Measurements from ENCODE around the gene FAM163A. TPM values are rescaled to one million over a fixed set of nuclear protein-coding genes. Genes with fewer than 3 reads are reported as not detected.

Gene FAM163A
- total and polyA plus RNA-seq, 12 donors = 0.34 to 7.0 (median 2.6) TPM; not detected in 4

DNA sequence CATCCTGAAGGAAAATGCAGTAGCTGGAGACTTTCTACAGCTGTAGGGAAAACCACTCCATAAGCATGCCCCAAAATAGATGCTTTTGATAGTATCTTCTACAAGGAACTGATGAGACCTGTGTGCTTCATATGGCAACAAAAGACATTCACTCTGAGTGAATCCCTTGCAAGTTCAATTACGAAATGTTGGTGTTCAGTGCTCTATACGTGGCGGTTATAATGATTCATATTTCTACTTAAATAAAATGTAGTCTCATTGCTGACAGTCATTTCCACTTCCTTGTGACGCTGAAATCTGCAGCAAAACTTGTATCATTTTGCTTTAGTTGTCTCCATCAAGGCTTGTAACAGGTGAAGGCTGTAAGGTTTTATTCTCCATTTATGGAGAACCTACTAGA, 113.9 kb downstream of the FAM163A start:
- Histone ChIP-seq H3K4me3 (no peak overlapping the region), H3K9me3 (replicated peaks in 1 of 3) (no peaks in the 10 kb centered on the region), H3K36me3 (replicated peaks in 1 of 2) (peaks cover 0 to 4% of the 10 kb centered on the region in 2 donors), H3K27ac (no peak overlapping the region), H3K4me1 (replicated peaks in 1 of 2) (peaks cover 4 to 9% of the 10 kb centered on the region in 2 donors), H3K27me3 (no peaks in the 10 kb centered on the region)
- intact Hi-C loops (cut with DNase I) = no loop called here
- 87 to 93% (median 88%) methylated on average over 4 of the region's 4 CpGs for WGBS, 4 donors
- no peak for DNase-seq
- TF ChIP-seq POLR2A (IDR thresholded peaks at IDR 0.05) = no peak
- TF ChIP-seq, protein P1, sequence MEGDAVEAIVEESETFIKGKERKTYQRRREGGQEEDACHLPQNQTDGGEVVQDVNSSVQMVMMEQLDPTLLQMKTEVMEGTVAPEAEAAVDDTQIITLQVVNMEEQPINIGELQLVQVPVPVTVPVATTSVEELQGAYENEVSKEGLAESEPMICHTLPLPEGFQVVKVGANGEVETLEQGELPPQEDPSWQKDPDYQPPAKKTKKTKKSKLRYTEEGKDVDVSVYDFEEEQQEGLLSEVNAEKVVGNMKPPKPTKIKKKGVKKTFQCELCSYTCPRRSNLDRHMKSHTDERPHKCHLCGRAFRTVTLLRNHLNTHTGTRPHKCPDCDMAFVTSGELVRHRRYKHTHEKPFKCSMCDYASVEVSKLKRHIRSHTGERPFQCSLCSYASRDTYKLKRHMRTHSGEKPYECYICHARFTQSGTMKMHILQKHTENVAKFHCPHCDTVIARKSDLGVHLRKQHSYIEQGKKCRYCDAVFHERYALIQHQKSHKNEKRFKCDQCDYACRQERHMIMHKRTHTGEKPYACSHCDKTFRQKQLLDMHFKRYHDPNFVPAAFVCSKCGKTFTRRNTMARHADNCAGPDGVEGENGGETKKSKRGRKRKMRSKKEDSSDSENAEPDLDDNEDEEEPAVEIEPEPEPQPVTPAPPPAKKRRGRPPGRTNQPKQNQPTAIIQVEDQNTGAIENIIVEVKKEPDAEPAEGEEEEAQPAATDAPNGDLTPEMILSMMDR (IDR thresholded peaks at IDR 0.05) = no peak

DNA sequence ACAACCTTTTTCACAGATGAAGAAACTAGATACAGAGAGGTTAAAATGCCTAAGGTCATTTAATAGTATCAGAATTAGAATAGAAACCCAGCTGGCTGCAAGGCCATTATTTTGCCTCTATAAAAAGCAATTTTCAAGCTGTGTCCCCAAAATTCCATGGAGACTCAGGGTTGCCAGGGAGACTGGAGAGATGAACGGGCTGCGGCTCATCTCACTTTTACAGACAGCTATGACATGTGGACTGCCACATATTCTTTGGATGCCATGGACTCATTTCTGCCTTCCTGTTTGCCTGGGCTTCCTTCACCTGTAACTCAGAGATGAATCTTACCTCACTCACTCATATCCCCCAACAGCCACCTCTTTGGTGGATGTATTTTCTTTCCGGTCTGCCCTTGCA, 117.6 kb downstream of the FAM163A start:
- 58 to 81% (median 70%) methylated on average over 3 of the region's 3 CpGs for WGBS, 4 donors
- H3K4me1 ChIP-seq (replicated peaks in 1 of 2) = peaks cover 4 to 9% of the 10 kb centered on the region in 2 donors
- H3K9me3 ChIP-seq (replicated peaks in 1 of 3) = no peaks in the 10 kb centered on the region
- H3K36me3 ChIP-seq (replicated peaks in 1 of 2) = peaks cover 0 to 27% of the 10 kb centered on the region in 2 donors
- no peak for DNase-seq
- H3K27me3 ChIP-seq = no peaks in the 10 kb centered on the region
- TF ChIP-seq POLR2A (IDR thresholded peaks at IDR 0.05) = no peak
- TF ChIP-seq, protein P1 (IDR thresholded peaks at IDR 0.05) = no peak
- H3K4me3 ChIP-seq = no peak overlapping the region
- H3K27ac ChIP-seq = no peak overlapping the region
- intact Hi-C loops (cut with DNase I) = no loop called here

DNA sequence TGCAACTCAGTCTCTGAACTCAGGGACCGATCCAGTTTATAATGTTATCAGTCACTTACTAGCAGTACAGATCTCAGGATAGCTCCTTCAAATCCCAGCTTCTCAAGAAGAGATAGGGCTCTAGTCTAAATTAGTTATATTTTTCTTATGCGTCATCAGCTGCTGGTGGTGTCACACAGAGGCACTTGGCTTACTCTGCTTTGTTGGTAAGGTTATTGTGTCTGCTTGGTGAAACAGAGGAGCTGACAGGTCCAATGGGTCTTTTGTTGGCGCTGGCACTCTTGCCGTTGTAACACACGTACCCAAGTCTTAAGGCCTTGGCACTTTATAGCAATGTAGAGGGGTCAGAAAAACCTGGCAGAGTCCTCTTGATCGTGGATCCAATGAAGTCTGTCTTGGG, 122.3 kb downstream of the FAM163A start:
- H3K27ac ChIP-seq = no peak overlapping the region
- intact Hi-C loops (cut with DNase I) = no loop called here
- peaks cover 4 to 9% of the 10 kb centered on the region in 2 donors for H3K4me1 ChIP-seq (replicated peaks in 1 of 2)
- no peaks in the 10 kb centered on the region for H3K27me3 ChIP-seq
- H3K9me3 ChIP-seq (replicated peaks in 1 of 3) = no peaks in the 10 kb centered on the region
- TF ChIP-seq, protein P1 (IDR thresholded peaks at IDR 0.05) = no peak
- TF ChIP-seq POLR2A (IDR thresholded peaks at IDR 0.05) = no peak
- peaks cover 0 to 55% of the 10 kb centered on the region in 2 donors for H3K36me3 ChIP-seq (replicated peaks in 1 of 2)
- no peak for DNase-seq
- WGBS, 4 donors = 88 to 93% (median 89%) methylated on average over 6 of the region's 6 CpGs
- H3K4me3 ChIP-seq = no peak overlapping the region

Other genes starting within 250 kb of the FAM163A start
- gene NPHS2, start 167.3 kb upstream of the FAM163A start, total RNA-seq = not detected
- gene NPHS2, start 167.3 kb upstream of the FAM163A start, polyA plus RNA-seq = not detected
- gene TDRD5, start 151.5 kb upstream of the FAM163A start, total RNA-seq = under 1 TPM in 6 of 9 donors, not detected in 3; 0.17 to 0.74 (median 0.49) TPM
- gene TDRD5, start 151.5 kb upstream of the FAM163A start, polyA plus RNA-seq = 1 to 10 TPM in 1 of 3 donors, under 1 TPM in 2; 0.90 to 1.7 (median 0.98) TPM
- 100 to 1,000 TPM in 8 of 9 donors, 10 to 100 TPM in 1; 95.1 to 182 (median 138) TPM for gene TOR1AIP2, start 134.5 kb downstream of the FAM163A start, total RNA-seq
- 10 to 100 TPM; 18.9 to 54.9 (median 25.8) TPM for gene TOR1AIP2, start 134.5 kb downstream of the FAM163A start, polyA plus RNA-seq
- gene TOR1AIP1, start 139.0 kb downstream of the FAM163A start, total RNA-seq = 10 to 100 TPM; 28.4 to 99.6 (median 60.7) TPM
- gene TOR1AIP1, start 139.0 kb downstream of the FAM163A start, polyA plus RNA-seq = 10 to 100 TPM; 22.5 to 59.5 (median 26.1) TPM
- gene CEP350, start 211.5 kb downstream of the FAM163A start, total RNA-seq = 10 to 100 TPM; 38.1 to 71.4 (median 45.4) TPM
- 10 to 100 TPM in 1 of 3 donors, 1 to 10 TPM in 2; 4.1 to 22.6 (median 7.8) TPM for gene CEP350, start 211.5 kb downstream of the FAM163A start, polyA plus RNA-seq

Measured in adrenal gland (tissue), 12 donors.